GM12878 (cell line): ENCODE results near the gene COL15A1. TPM values are rescaled to one million over a fixed set of nuclear protein-coding genes. Genes with fewer than 3 reads are reported as not detected.

ENCODE experiments used
- ATAC-seq: fragments of 200-7000 bp; cut with Tn5 transposase; 3 replicates; pipeline ENCODE4 v1.9.1; 2020; ENCODE audit warnings: mild to moderate bottlenecking, moderate library complexity
- BruUV-seq: library from RNA; stranded (reverse); fragments of 400-500 nt; replicated peaks from 2 replicates; lab custom pipeline; 2021; lab: Mats Ljungman, UMichigan
- CTCF ChIA-PET: fragments of 300-600 bp; sonication (Branson Sonifier 250); formaldehyde crosslinking; extraction: SDS; loops from one replicate; lab custom pipeline; 2021; ENCODE audit warnings: inconsistent platforms; lab: Yijun Ruan, JAX
- POLR2A ChIA-PET: fragments of 350-600 bp; formaldehyde crosslinking; extraction: SDS; loops from one replicate; lab custom pipeline; 2021; ENCODE audit warnings: inconsistent platforms; lab: Charles Lee
- RAD21 ChIA-PET: fragments of 300-600 bp; sonication (Branson Sonifier 250); formaldehyde crosslinking; loops from one replicate; lab custom pipeline; 2023; ENCODE audit warnings: antibody characterized with exemption; ENCODE audit not compliant: unreplicated experiment; lab: Charles Lee
- SMC1A ChIA-PET: fragments of 300-600 bp; sonication (Branson Sonifier 250); formaldehyde crosslinking; loops from one replicate; lab custom pipeline; 2023; ENCODE audit not compliant: unreplicated experiment, uncharacterized antibody; lab: Charles Lee
- DNase-seq: peaks from one replicate; pipeline ENCODE4 v3.0.0-alpha.2; 2011; ENCODE audit warnings: low read depth, low spot score
- FAIRE-seq: peaks from 3 replicates; lab custom pipeline; 2011; peaks lifted over from hg19 to GRCh38; lab: Jason Lieb, UNC
- H2AFZ ChIP-seq: 2 replicates; pipeline ENCODE4 v1.6.0; 2011; ENCODE audit warnings: low read depth, low read length, control low read depth; ENCODE audit not compliant: control insufficient read depth
- H3K27ac ChIP-seq: 2 replicates; pipeline ENCODE4 v1.5.1; 2011; ENCODE audit warnings: control low read depth; ENCODE audit not compliant: control insufficient read depth, insufficient read depth
- H3K27me3 ChIP-seq, 2 experiments: replicated peaks in 1 of 2; 2 replicates each; pipeline versions ENCODE4 v1.6.0 to v1.6.1; 2011; ENCODE audit warnings: low read length in 1 of 2; ENCODE audit not compliant: control insufficient read depth in 2 of 2, insufficient read depth in 2 of 2
- H3K36me3 ChIP-seq, 2 experiments: 2 replicates each; pipeline ENCODE4 v1.5.1; 2011; ENCODE audit warnings: low read length in 1 of 2; ENCODE audit not compliant: control insufficient read depth in 2 of 2, insufficient read depth in 2 of 2
- H3K4me1 ChIP-seq: 2 replicates; pipeline ENCODE4 v1.6.1; 2011; ENCODE audit warnings: mild to moderate bottlenecking, low read length, moderate library complexity, mixed read lengths; ENCODE audit not compliant: control insufficient read depth, insufficient read depth
- H3K4me2 ChIP-seq: 2 replicates; pipeline ENCODE4 v1.6.0; 2011; ENCODE audit warnings: control low read depth; ENCODE audit not compliant: control insufficient read depth, insufficient read depth
- H3K4me3 ChIP-seq: fragments of 200-600 bp; sonication (generic); 2 replicates; pipeline ENCODE4 v1.5.1; 2016
- H3K79me2 ChIP-seq: 2 replicates; pipeline ENCODE4 v1.6.0; 2011; ENCODE audit warnings: low read length; ENCODE audit not compliant: control insufficient read depth, insufficient read depth
- H3K9ac ChIP-seq: 2 replicates; pipeline ENCODE4 v1.8.0; 2011; ENCODE audit warnings: low read length, control low read depth, mixed read lengths; ENCODE audit not compliant: control insufficient read depth, insufficient read depth
- H3K9me3 ChIP-seq: replicated peaks from 3 replicates; pipeline ENCODE4 v1.5.1; 2011; ENCODE audit warnings: mild to moderate bottlenecking, low read length; ENCODE audit not compliant: control insufficient read depth, insufficient read depth
- H4K20me1 ChIP-seq: 2 replicates; pipeline ENCODE4 v1.6.0; 2011; ENCODE audit not compliant: control insufficient read depth, insufficient read depth
- BACH1 ChIP-seq: fragments of 450-650 bp; IDR thresholded peaks from 2 replicates; pipeline ENCODE4 v1.6.1; 2017; ENCODE audit warnings: mild to moderate bottlenecking, borderline replicate concordance
- CHD2 ChIP-seq: IDR thresholded peaks from 2 replicates; pipeline ENCODE4 v1.6.1; 2011; ENCODE audit warnings: low read depth, low read length, improper control_type of control experiment, borderline replicate concordance
- ESRRA ChIP-seq: IDR thresholded peaks from 2 replicates; pipeline ENCODE4 v1.6.1; 2012; ENCODE audit warnings: mild to moderate bottlenecking, low read length, improper control_type of control experiment
- ETV6 ChIP-seq, 2 experiments: fragments of 450-650 bp in 1 of 2; IDR thresholded peaks in 1 of 2; conservative IDR thresholded peaks in 1 of 2; 2 replicates each; pipeline ENCODE4 v1.6.1; 2014; ENCODE audit warnings: antibody characterized with exemption in 1 of 2, borderline replicate concordance in 1 of 2, low read depth in 1 of 2, mild to moderate bottlenecking in 1 of 2, moderate library complexity in 1 of 2
- FOXK2 ChIP-seq: fragments of 450-650 bp; IDR thresholded peaks from 2 replicates; pipeline ENCODE4 v1.6.1; 2017; ENCODE audit warnings: mild to moderate bottlenecking, moderate library complexity
- MTA2 ChIP-seq: fragments of 450-650 bp; IDR thresholded peaks from 2 replicates; pipeline ENCODE4 v1.6.1; 2016; ENCODE audit warnings: low read depth, mild to moderate bottlenecking, moderate library complexity
- MYB ChIP-seq: fragments of 150-350 bp; IDR thresholded peaks from 2 replicates; pipeline ENCODE4 v1.6.1; 2014; ENCODE audit warnings: mild to moderate bottlenecking, low read depth, low read length, borderline replicate concordance
- POU2F2 ChIP-seq: IDR thresholded peaks from 3 replicates; pipeline ENCODE4 v1.6.1; 2011; ENCODE audit warnings: low read depth, mild to moderate bottlenecking, low read length, borderline replicate concordance
- SMARCA5 ChIP-seq: fragments of 450-650 bp; IDR thresholded peaks from 2 replicates; pipeline ENCODE4 v1.6.1; 2017; ENCODE audit warnings: mild to moderate bottlenecking
- WGBS: methylation state at CpG from one replicate; pipeline ENCODE4 v1.1.6; 2016; ENCODE audit warnings: low lambda C conversion rate; ENCODE audit not compliant: insufficient replicate concordance, insufficient coverage; ENCODE audit errors: missing lambda C conversion rate; 5-methylcytosine and 5-hydroxymethylcytosine counted together
- in situ Hi-C: fragments of 300-500 bp; cut with MboI; formaldehyde crosslinking; loops from 9 replicates; pipeline ENCODE4 v1.14.3; 2018; ENCODE audit warnings: mixed read lengths
- intact Hi-C: fragments of 100-400 bp; cut with micrococcal nuclease; formaldehyde crosslinking; loops from one replicate; pipeline ENCODE4 v1.14.2; 2022; ENCODE audit not compliant: unreplicated experiment
- polyA plus RNA-seq, 11 experiments: library from polyadenylated mRNA; depleted of rRNA in 4 of 11; unstranded in 6 of 11; stranded (reverse) in 5 of 11; fragments of >200 nt; fragmentation: Nextera tagmentation in 4 of 11; fragmentation: Illumina TruSeq in 1 of 11; extraction: Ambion mirVana in 4 of 11; extraction: Trizol in 1 of 11; gene quantifications; 1 replicate in 1 of 11; 2 replicates in 10 of 11; pipeline versions ENCODE4 v1.2.1 to v1.2.3, GENCODE V29; 2011 to 2016; ENCODE audit warnings: inconsistent platforms in 2 of 11, missing spikeins in 2 of 11, low read depth in 1 of 11
- total RNA-seq, 4 experiments: library from RNA; depleted of rRNA in 3 of 4; stranded (reverse); fragments of >200 nt in 3 of 4; fragmentation: Illumina TruSeq in 1 of 4; extraction: Trizol in 1 of 4; gene quantifications; 2 replicates each; pipeline versions ENCODE4 v1.2.1 to v1.2.3, GENCODE V29; 2013 to 2021
- TF ChIP-seq, protein P1 (sequence below): IDR thresholded peaks from 2 replicates; pipeline ENCODE4 v1.6.1; 2011; ENCODE audit warnings: borderline replicate concordance, low read depth, mild to moderate bottlenecking, moderate library complexity, low read length; ENCODE audit not compliant: insufficient read depth, poor library complexity, severe bottlenecking
- TF ChIP-seq, protein P2 (sequence below): fragments of 450-650 bp; IDR thresholded peaks from 2 replicates; pipeline ENCODE4 v1.6.1; 2014; ENCODE audit warnings: mild to moderate bottlenecking
- TF ChIP-seq, protein P3 (sequence below): fragments of 450-650 bp; IDR thresholded peaks from 2 replicates; pipeline ENCODE4 v1.6.1; 2017; ENCODE audit warnings: low read depth, mild to moderate bottlenecking, moderate library complexity

The COL15A1 gene
- total and polyA plus RNA-seq, 10 of the 15 experiments (the other 5 are each of a cell fraction or from before 2014, with no cell fraction given), result 0.01 to 0.28 (median 0.06) TPM; not detected in 2

- CTCF ChIA-PET, result interaction anchor here (0.6 to 1.3 kb wide), 4 partner anchors 14 to 1055 kb away, joined by 3 to 4 read pairs (median 4); no protein-coding TSS in a partner anchor
- RAD21 ChIA-PET, result no interaction called here
- H2AFZ ChIP-seq, result no peak overlapping the region
- H3K79me2 ChIP-seq, result no peaks in the 10 kb centered on the region
- WGBS, result 37% methylated on average over 10 of the region's 10 CpGs
- no peak overlapping the region for H3K4me2 ChIP-seq
- ATAC-seq, result no peak
- no peak for TF ChIP-seq ETV6 (conservative IDR thresholded peaks at IDR 0.05 in 1 of 2, IDR thresholded peaks at IDR 0.05 in 1 of 2; ENCODE audit: borderline replicate concordance in 1 of 2, low read depth in 1 of 2)
- no peak for TF ChIP-seq BACH1
- no peak overlapping the region for H3K4me3 ChIP-seq
- no peak for FAIRE-seq
- in situ Hi-C loops, result no loop called here
- H3K36me3 ChIP-seq, result no peaks in the 10 kb centered on the region
- H3K27me3 ChIP-seq, result peaks cover 0 to 2% of the 10 kb centered on the region in 2 experiments; a peak in 1 of 4 replicates
- no TSS peak for BruUV-seq
- POLR2A ChIA-PET, result no interaction called here
- intact Hi-C loops, result no loop called here
- H4K20me1 ChIP-seq, result no peaks in the 10 kb centered on the region; the same call in 1 of the 2 replicates
- H3K27ac ChIP-seq, result no peak overlapping the region
- H3K9me3 ChIP-seq, result no peaks in the 10 kb centered on the region; the same call in 2 of the 3 replicates
- no peak overlapping the region for H3K9ac ChIP-seq
- DNase-seq, result no peak
- SMC1A ChIA-PET, result no interaction called here
- no peaks in the 10 kb centered on the region for H3K4me1 ChIP-seq
Measured at GRCh38 chr9:98958271-98958984, 14.7 kb downstream of the COL15A1 start.

GRCh38 chr9:98960409-98960808 lies 16.7 kb downstream of the COL15A1 start:
- DNase-seq (no peak), FAIRE-seq (no peak), ATAC-seq (no peak)
- Histone ChIP-seq H2AFZ (no peak overlapping the region), H3K79me2 (no peaks in the 10 kb centered on the region), H3K27ac (no peak overlapping the region), H3K4me2 (no peak overlapping the region), H3K4me1 (no peaks in the 10 kb centered on the region), H3K27me3 (peaks cover 0 to 2% of the 10 kb centered on the region in 2 experiments; a peak in 1 of 4 replicates), H3K36me3 (no peaks in the 10 kb centered on the region), H3K9me3 (no peaks in the 10 kb centered on the region; the same call in 2 of the 3 replicates), H3K9ac (no peak overlapping the region), H3K4me3 (no peak overlapping the region), H4K20me1 (no peaks in the 10 kb centered on the region; the same call in 1 of the 2 replicates)
- ChIA-PET CTCF (interaction anchor here (0.6 to 1.0 kb wide), 2 partner anchors 18 to 33 kb away, joined by 4 read pairs; no protein-coding TSS in a partner anchor), RAD21 (no interaction called here), SMC1A (no interaction called here), POLR2A (no interaction called here)
- in situ Hi-C loops, result no loop called here
- intact Hi-C loops, result no loop called here
- no TSS peak for BruUV-seq
- WGBS, result 12% methylated on average over 3 of the region's 3 CpGs
- no peak for TF ChIP-seq CHD2
- no peak for TF ChIP-seq MYB
- TF ChIP-seq, protein P1, sequence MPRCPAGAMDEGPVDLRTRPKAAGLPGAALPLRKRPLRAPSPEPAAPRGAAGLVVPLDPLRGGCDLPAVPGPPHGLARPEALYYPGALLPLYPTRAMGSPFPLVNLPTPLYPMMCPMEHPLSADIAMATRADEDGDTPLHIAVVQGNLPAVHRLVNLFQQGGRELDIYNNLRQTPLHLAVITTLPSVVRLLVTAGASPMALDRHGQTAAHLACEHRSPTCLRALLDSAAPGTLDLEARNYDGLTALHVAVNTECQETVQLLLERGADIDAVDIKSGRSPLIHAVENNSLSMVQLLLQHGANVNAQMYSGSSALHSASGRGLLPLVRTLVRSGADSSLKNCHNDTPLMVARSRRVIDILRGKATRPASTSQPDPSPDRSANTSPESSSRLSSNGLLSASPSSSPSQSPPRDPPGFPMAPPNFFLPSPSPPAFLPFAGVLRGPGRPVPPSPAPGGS, result no peak
- TF ChIP-seq ESRRA, result no peak
- TF ChIP-seq SMARCA5, result no peak
- TF ChIP-seq, protein P2, sequence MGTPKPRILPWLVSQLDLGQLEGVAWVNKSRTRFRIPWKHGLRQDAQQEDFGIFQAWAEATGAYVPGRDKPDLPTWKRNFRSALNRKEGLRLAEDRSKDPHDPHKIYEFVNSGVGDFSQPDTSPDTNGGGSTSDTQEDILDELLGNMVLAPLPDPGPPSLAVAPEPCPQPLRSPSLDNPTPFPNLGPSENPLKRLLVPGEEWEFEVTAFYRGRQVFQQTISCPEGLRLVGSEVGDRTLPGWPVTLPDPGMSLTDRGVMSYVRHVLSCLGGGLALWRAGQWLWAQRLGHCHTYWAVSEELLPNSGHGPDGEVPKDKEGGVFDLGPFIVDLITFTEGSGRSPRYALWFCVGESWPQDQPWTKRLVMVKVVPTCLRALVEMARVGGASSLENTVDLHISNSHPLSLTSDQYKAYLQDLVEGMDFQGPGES, result no peak
- TF ChIP-seq POU2F2, result no peak
- TF ChIP-seq FOXK2, result no peak
- TF ChIP-seq, protein P3, sequence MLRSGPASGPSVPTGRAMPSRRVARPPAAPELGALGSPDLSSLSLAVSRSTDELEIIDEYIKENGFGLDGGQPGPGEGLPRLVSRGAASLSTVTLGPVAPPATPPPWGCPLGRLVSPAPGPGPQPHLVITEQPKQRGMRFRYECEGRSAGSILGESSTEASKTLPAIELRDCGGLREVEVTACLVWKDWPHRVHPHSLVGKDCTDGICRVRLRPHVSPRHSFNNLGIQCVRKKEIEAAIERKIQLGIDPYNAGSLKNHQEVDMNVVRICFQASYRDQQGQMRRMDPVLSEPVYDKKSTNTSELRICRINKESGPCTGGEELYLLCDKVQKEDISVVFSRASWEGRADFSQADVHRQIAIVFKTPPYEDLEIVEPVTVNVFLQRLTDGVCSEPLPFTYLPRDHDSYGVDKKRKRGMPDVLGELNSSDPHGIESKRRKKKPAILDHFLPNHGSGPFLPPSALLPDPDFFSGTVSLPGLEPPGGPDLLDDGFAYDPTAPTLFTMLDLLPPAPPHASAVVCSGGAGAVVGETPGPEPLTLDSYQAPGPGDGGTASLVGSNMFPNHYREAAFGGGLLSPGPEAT, result no peak
- no peak for TF ChIP-seq MTA2
